Tibial nerve (tissue), 4 donors: ENCODE measurements around the gene C4orf36. TPM values are rescaled to one million over a fixed set of nuclear protein-coding genes. Genes with fewer than 3 reads are reported as not detected.

Experiments
- DNase-seq, 2 donors: peaks; one replicate each; pipeline ENCODE4 v3.0.0-alpha.2; 2019; ENCODE audit warnings: low spot score in 2 of 2
- H3K27ac ChIP-seq, 4 donors: fragments of 200-600 bp; sonication (generic) in 3 of 4; one replicate each; pipeline ENCODE4 v1.5.1; 2017 to 2019; ENCODE audit warnings: mild to moderate bottlenecking in 1 of 4
- H3K27me3 ChIP-seq, 2 donors: fragments of 200-600 bp; sonication (generic) in 1 of 2; one replicate each; pipeline versions ENCODE4 v1.5.1 to v1.6.0; 2017 to 2019
- H3K36me3 ChIP-seq, 3 donors: fragments of 200-600 bp; sonication (generic); one replicate each; pipeline ENCODE4 v1.5.1; 2018 to 2019
- H3K4me1 ChIP-seq, 4 donors: fragments of 200-600 bp; sonication (generic) in 3 of 4; one replicate each; pipeline ENCODE4 v1.5.1; 2017 to 2019
- H3K4me3 ChIP-seq, 4 donors: fragments of 200-600 bp; sonication (generic) in 3 of 4; one replicate each; pipeline ENCODE4 v1.5.1; 2017 to 2019; ENCODE audit warnings: mild to moderate bottlenecking in 1 of 4, moderate library complexity in 1 of 4
- H3K9me3 ChIP-seq, 4 donors: fragments of 200-600 bp; sonication (generic) in 3 of 4; one replicate each; pipeline ENCODE4 v1.5.1; 2017 to 2019
- EP300 ChIP-seq, 2 donors: sonication (generic); formaldehyde crosslinking; IDR thresholded peaks; one replicate each; pipeline ENCODE4 v1.6.1; 2017; ENCODE audit warnings: antibody characterized with exemption in 2 of 2, mild to moderate bottlenecking in 1 of 2
- POLR2A ChIP-seq, 2 donors: fragments of 450-650 bp; IDR thresholded peaks; one replicate each; pipeline ENCODE4 v1.6.1; 2017; ENCODE audit warnings: antibody characterized with exemption in 2 of 2, mild to moderate bottlenecking in 2 of 2, moderate library complexity in 2 of 2
- WGBS, 2 donors: methylation state at CpG; one replicate each; pipeline ENCODE4 v1.1.5; 2018; 5-methylcytosine and 5-hydroxymethylcytosine counted together
- total RNA-seq, 4 donors: library from RNA; depleted of rRNA; stranded (reverse); fragments of >200 nt; gene quantifications; one replicate each; pipeline ENCODE4 v1.1.0, GENCODE V29; 2016
- TF ChIP-seq, protein P1 (sequence below), 5 experiments: fragments of 200-600 bp in 3 of 5; fragments of 450-650 bp in 2 of 5; sonication (generic) in 3 of 5; IDR thresholded peaks; one replicate each; pipeline ENCODE4 v1.5.1; 2016 to 2019; ENCODE audit warnings: antibody characterized with exemption in 5 of 5, mild to moderate bottlenecking in 3 of 5, moderate library complexity in 2 of 5

The C4orf36 gene
- total RNA-seq, 4 donors from 2014 or later = 0.66 to 5.3 (median 3.4) TPM

GRCh38 chr4:86928400-86929255 is 36.4 kb upstream of the C4orf36 start:
- peaks cover 0 to 8% (median 1%) of the 10 kb centered on the region in 4 donors for H3K4me1 ChIP-seq
- 82 to 85% methylated on average over 10 of the region's 10 CpGs for WGBS, 2 donors
- peak overlapping the region in 2 of 4 donors; percentile 64 to 68 for H3K27ac ChIP-seq
- peaks cover 0 to 24% (median 2%) of the 10 kb centered on the region in 3 donors for H3K36me3 ChIP-seq
- H3K9me3 ChIP-seq = no peaks in the 10 kb centered on the region
- H3K4me3 ChIP-seq = no peak overlapping the region
- DNase-seq = no peak
- no peaks in the 10 kb centered on the region for H3K27me3 ChIP-seq
- TF ChIP-seq, protein P1, sequence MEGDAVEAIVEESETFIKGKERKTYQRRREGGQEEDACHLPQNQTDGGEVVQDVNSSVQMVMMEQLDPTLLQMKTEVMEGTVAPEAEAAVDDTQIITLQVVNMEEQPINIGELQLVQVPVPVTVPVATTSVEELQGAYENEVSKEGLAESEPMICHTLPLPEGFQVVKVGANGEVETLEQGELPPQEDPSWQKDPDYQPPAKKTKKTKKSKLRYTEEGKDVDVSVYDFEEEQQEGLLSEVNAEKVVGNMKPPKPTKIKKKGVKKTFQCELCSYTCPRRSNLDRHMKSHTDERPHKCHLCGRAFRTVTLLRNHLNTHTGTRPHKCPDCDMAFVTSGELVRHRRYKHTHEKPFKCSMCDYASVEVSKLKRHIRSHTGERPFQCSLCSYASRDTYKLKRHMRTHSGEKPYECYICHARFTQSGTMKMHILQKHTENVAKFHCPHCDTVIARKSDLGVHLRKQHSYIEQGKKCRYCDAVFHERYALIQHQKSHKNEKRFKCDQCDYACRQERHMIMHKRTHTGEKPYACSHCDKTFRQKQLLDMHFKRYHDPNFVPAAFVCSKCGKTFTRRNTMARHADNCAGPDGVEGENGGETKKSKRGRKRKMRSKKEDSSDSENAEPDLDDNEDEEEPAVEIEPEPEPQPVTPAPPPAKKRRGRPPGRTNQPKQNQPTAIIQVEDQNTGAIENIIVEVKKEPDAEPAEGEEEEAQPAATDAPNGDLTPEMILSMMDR (IDR thresholded peaks at IDR 0.05) = no peak
- TF ChIP-seq POLR2A (IDR thresholded peaks at IDR 0.05) = no peak

GRCh38 chr4:86927843-86928395 is 35.7 kb upstream of the C4orf36 start:
- 70 to 74% methylated on average over 2 of the region's 2 CpGs for WGBS, 2 donors

GRCh38 chr4:86926435-86927086 is 34.3 kb upstream of the C4orf36 start:
- H3K4me1 ChIP-seq = peaks cover 0 to 13% (median 0%) of the 10 kb centered on the region in 4 donors
- H3K27ac ChIP-seq = no peak overlapping the region
- no peak overlapping the region for H3K4me3 ChIP-seq
- 88 to 95% methylated on average over 6 of the region's 6 CpGs for WGBS, 2 donors
- H3K9me3 ChIP-seq = no peaks in the 10 kb centered on the region
- TF ChIP-seq, protein P1 (IDR thresholded peaks at IDR 0.05) = no peak
- no peak for TF ChIP-seq POLR2A (IDR thresholded peaks at IDR 0.05)
- no peak for TF ChIP-seq EP300 (IDR thresholded peaks at IDR 0.05)
- no peaks in the 10 kb centered on the region for H3K27me3 ChIP-seq
- no peak for DNase-seq
- H3K36me3 ChIP-seq = peaks cover 0 to 20% (median 2%) of the 10 kb centered on the region in 3 donors

More at GRCh38 chr4:86927843-86928395, 35.7 kb upstream of the C4orf36 start:
- Histone ChIP-seq H3K27ac (peak overlapping the region in 2 of 4 donors; percentile 64 to 68), H3K4me1 (peaks cover 0 to 5% (median 0%) of the 10 kb centered on the region in 4 donors), H3K9me3 (no peaks in the 10 kb centered on the region), H3K27me3 (no peaks in the 10 kb centered on the region), H3K4me3 (no peak overlapping the region), H3K36me3 (peaks cover 0 to 24% (median 2%) of the 10 kb centered on the region in 3 donors)
- DNase-seq = peak in 1 of 2 donors; percentile 59
- peak in 1 of 2 donors; percentile 67 for TF ChIP-seq EP300 (IDR thresholded peaks at IDR 0.05)
- TF ChIP-seq POLR2A (IDR thresholded peaks at IDR 0.05) = no peak
- TF ChIP-seq, protein P1 (IDR thresholded peaks at IDR 0.05) = no peak

DNA sequence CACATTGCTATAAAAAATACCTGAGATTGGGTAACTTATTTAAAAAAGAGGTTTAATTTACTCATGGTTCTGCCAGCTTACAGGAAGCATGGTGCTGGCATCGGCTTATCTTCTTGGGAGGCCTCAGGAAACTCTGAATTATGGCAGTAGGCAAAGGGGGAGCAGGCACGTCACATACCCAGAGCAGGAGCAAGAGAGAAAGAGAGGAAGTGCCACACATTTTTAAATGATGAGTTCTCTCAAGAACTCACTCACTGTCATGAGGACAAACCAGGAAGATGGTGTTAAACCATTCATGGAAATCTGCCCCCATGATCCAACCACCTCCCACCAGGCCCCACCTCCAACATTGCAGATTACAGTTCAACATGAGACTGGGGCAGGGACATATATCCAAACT is 32.6 kb upstream of the C4orf36 start:
- Histone ChIP-seq H3K4me1 (peaks cover 0 to 13% (median 0%) of the 10 kb centered on the region in 4 donors), H3K27ac (peak overlapping the region in 1 of 4 donors; percentile 6), H3K4me3 (no peak overlapping the region), H3K36me3 (peaks cover 0 to 9% (median 0%) of the 10 kb centered on the region in 3 donors), H3K9me3 (no peaks in the 10 kb centered on the region), H3K27me3 (no peaks in the 10 kb centered on the region)
- peak in 1 of 2 donors; percentile 31 for TF ChIP-seq EP300 (IDR thresholded peaks at IDR 0.05)
- TF ChIP-seq, protein P1 (IDR thresholded peaks at IDR 0.05) = no peak
- WGBS, 2 donors = 26 to 27% methylated on average over 2 of the region's 2 CpGs
- DNase-seq = no peak
